Gastrocnemius medialis (tissue), 4 donors: ENCODE data around the gene CAMTA1.

Experiments
- CTCF ChIP-seq, 5 experiments: fragments of 450-650 bp in 3 of 5; fragments of 200-600 bp in 2 of 5; sonication (generic) in 2 of 5; IDR thresholded peaks in 4 of 5; conservative IDR thresholded peaks in 1 of 5; 1 replicate in 4 of 5; 2 replicates in 1 of 5; pipeline ENCODE4 v1.5.1; 2016 to 2019; ENCODE audit warnings: antibody characterized with exemption in 5 of 5, mild to moderate bottlenecking in 3 of 5, moderate library complexity in 3 of 5
- POLR2A ChIP-seq, 2 donors: fragments of 450-650 bp; IDR thresholded peaks; one replicate each; pipeline ENCODE4 v1.6.1; 2017; ENCODE audit warnings: antibody characterized with exemption in 2 of 2, mild to moderate bottlenecking in 2 of 2, moderate library complexity in 2 of 2

- TF ChIP-seq CTCF (IDR thresholded peaks at IDR 0.05 in 4 of 5, conservative IDR thresholded peaks at IDR 0.05 in 1 of 5) (no peak), POLR2A (IDR thresholded peaks at IDR 0.05) (no peak)
These were observed 440.7 kb downstream of the CAMTA1 start for GRCh38 chr1:7225711-7226505.
